HG02852 (cell line): ENCODE data around the gene ADORA2B.

Source experiments
- ATAC-seq: cut with Tn5 transposase; IDR thresholded peaks from one replicate; pipeline ENCODE4 v1.9.1; 2021; ENCODE audit warnings: mild to moderate bottlenecking, moderate library complexity; ENCODE audit not compliant: unreplicated experiment

Gene ADORA2B

DNA sequence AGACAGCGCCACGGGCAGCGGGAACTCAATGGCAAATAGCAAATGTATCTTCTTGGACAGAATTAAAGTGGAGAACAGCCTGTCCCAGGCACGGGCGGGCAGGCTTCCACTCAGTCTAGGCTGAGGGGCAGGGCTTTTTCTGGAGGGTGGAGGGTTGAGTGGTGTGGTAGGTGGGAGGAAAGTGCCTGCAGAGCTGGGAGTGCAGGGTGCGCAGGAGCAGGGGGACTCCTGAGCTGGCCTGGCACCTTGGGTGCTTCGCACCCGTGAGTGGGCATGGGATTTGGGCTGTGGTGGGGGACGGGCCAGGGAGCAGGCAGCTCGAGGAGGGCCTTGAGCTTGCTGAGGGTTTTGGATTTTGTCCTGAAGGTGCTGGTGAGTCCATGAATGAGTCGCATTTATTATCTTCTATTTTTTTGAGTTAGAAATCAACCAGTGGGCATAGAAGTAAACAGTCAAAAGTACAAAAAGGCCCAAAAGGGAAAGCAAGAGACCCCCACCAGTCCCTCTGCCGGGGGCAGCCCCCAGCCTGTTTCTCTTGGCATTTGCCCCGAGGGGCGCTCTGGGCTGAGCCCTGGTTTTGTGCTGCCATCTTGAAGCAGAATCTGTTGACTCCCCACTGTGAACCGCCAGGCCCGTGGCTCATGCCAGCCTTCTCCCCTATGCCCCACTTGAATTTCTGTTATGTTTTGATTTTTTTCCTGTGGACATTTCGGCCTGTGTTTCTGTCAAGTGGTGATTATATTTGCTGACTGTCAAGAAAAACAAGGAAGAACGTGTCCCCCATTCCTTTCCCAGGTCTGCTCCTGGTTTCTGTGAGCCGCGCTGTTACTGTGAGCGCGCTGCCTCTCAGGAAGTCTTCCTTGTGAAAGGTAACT, 8.2 kb downstream of the ADORA2B start:
- ATAC-seq = no peak

DNA sequence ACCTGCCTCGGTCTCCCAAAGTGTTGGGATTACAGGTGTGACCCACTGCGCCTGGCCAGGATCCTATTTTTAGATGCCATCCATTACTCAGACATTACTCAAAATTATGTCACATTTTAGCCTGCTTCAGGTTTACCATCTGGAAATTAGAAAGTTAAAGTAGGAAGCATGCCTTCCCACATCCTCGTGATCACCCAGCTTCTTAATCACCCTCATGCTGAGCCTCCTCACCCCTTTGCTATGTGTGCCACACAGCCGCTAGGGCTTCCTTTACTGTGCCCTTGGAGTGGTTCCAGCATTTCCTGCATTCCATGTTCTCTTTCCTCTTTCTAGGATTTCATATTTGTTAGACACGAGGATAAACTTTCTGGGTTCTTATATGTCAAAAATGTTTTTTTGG, 9.3 kb downstream of the ADORA2B start:
- ATAC-seq = no peak

DNA sequence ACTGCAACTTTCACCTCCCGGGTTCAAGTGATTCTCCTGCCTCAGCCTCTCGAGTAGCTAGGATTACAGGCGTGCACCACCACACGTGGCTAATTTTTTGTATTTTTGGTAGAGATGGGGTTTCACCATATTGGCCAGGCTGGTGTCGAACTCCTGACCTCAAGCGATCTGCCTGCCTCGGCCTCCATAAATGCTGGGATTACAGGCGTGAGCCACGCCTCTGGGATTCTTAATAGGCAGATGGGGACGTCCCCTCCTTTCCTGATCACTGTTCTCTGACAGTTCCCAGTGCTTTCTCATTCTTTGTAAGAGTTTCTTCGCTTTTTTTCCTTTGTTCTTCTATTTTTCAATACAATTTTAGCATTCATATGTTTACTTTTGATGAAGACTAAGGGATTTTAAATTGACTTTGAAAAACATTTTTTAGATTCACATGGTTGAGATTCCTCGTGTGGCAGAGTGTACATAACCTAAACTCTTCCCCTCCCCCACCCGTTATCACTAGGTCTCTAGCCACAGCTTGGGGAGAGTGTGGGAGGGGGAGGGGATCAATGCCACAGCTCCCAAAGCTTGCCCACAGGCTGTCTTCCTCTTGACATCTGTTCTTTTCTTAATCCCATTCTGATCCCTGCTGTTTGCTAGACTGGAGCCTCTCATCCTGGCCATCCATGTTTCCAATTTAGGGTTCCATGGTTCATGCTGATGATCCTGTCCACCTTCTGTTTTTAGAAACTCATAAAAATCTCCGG, 11.0 kb downstream of the ADORA2B start:
- ATAC-seq = no peak

DNA sequence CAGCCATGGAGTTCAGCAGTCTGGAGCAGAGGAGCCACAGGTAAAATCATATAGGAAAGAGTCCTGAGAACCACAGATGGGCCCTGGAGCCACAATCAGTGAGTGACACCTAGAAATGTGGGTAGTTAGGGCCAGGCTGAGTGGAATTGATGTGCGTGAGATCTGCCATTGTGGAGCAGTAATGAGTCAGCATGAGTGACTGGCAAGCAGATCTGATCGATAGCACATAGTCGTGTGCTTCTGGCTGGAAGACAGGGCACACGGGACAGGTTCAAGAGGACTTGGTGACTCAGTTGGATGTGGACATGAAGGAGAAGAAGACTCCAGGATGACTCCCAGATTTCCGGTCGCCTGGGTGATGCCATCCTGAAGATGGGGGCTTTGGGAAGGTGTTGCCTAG, 12.3 kb downstream of the ADORA2B start:
- ATAC-seq = no peak

DNA sequence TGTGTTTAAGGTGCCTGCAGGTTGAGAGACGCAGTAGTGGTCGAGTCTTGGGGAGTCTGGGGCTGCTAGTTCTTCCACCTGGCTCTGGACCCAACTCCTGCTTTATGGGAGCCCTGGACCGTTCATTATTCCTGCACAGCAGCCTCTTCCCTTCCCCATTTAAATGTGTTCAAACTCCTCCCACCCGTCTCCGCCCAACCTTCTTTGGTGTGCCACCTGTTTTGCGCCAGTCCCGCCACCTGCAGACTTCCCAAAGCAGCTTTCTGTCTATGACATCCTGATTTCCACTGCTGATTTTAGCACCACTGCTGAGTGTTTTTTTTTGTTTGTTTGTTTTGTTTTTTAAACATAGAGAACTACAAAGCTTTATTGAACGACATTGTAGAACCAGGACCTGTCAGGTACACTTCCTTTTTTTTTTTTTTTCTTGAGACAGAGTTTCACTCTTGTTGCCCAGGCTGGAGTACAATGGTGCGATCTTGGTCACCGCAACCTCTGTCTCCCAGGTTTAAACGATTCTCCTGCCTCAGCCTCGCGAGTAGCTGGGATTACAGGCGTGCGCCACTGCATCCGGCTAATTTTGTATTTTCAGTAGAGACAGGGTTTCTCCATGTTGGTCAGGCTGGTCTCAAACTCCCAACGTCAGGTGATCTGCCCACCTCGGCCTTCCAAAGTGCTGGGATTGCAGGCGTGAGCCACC, 12.8 kb downstream of the ADORA2B start:
- ATAC-seq = no peak

DNA sequence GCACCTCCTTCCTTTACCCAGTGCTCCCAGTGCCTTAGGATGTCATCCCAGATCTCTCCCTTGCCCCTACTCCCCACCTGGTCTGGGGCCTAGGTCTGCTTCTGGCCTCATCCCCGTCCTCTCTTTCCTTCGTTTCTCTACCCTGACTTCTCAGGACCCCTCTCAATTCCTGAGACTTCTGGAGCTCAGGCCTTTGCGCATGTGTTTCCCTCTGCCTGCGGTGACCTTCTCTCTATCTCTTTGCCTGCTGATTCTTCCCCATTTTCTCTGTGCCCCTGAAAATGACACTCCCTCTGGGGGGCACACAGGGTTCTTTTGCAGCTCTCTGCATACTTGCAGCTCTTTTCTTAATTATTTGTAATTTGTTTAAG, 13.5 kb downstream of the ADORA2B start:
- no peak for ATAC-seq

DNA sequence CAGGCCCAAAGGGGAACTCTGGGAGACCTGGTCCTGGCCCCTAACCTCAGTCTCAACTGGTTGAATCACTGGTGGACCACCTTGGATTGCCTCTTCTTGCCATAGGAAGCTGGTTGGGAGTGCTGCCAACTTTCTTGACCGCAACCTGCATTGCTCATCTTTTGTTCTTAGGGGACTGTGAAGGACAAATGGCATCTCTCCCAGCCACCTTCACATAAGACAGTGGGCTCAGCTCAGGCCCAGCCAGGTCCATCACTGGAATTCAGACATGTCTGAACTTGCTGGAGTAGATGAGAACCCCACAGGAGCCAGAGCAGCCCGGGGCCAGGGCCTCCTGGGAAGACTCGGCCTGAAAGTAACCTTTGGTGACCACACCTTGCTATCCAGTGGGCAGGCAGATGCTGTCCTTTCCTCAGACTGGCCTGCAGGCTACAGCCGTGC, 18.8 kb downstream of the ADORA2B start:
- ATAC-seq = no peak

DNA sequence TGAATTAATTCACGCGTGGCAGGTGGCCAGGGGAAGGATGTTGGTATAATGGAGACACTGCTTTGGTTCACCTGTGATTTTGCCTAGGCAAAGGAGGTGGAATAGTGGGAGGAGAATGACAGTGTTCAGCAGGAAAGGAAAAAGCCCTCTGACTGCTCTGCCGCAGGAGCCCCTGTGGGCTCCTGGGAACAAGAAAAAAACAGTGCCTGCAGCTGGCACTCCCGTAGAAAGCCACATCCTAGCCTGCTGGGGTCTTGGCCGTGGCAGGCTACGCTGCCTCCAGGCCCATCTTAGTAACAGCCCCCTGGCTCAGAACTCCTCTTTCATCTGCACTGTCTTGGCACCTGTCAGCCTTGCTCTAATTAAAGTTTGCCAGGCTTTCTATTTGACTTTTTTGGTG, 20.6 kb downstream of the ADORA2B start:
- no peak for ATAC-seq

DNA sequence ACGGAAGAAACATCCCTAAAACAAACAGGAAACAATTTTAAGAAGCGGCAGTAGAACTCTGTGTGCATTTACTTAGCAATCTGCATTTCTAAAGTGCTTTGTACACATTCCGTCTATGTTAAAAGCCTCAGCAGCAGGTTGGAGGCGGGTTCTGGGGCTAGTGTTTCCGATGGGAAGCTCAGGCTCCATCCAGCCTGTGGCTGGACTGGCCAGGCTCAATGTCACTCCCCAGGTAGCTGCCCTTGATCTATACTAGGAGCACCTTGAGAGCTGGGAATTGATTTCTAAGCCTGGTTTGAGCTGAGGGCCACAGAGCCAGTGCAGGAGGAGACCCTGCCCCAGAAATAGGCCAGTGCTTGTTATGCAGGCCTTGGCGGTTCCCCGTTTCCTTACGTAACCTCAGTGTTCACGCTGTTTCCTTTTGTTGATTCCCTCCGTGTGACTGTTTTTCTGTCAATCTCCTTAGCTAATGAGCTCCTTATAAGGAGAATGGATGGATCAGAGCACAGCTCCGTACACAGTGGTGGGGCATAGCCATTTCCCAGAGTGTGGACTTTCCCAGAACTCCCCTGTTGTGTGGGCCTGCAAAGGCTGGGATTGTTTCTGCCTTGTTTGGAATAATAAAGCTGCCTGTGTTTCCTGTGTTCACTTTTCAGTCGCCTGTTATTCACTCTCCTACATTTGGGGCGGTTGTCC, 21.4 kb downstream of the ADORA2B start:
- ATAC-seq = no peak

DNA sequence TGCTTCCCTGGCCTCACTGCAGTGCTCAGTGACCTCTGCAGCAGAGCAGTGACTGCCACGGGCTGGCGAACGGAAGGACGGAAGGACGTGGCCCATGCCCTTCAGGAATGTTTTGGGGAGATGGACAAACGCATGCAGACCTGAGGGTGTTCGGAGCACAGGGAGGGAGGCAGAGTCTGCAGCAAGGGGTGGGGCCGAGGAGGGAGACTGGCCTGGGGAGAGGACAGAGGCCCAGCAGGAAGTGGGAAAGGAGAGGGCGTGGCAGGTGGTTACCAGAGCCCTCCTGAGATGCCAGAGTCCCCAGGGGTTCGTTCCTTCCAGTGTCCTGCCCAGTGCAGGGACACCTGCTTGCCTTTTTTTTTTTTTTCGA, 21.9 kb downstream of the ADORA2B start:
- ATAC-seq = no peak

DNA sequence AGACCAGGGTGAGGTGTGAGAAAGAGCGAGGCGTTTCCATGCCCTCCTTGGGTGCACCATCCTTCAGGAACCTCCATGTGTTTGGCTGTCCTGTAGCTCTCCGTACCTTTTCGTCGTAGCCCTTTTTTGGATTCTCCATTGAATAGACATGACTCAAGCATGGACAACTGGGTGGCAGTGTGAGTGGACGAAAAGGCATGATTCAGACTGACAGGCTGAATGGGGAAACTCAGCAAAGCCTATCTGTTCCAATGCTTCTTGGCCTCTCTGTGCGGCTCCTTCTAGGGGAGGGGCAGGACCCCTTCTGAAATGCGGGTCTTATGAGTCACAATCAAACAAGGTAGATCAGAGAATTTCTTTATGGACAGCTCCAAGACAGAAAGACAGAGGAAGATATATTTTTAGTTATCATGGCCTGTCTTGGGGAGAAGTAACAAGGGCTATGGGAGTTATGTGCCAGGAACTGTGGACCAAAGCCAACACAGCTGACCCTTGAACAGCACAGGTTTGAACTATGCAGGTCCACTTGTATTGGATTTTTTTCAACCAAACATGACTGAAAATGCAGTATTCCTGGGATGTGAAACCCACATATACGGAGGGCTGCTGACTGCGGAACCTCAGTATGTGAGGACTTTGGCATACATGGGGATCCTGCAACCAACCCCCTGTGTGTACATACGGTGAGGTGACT, 22.9 kb downstream of the ADORA2B start:
- ATAC-seq = no peak

DNA sequence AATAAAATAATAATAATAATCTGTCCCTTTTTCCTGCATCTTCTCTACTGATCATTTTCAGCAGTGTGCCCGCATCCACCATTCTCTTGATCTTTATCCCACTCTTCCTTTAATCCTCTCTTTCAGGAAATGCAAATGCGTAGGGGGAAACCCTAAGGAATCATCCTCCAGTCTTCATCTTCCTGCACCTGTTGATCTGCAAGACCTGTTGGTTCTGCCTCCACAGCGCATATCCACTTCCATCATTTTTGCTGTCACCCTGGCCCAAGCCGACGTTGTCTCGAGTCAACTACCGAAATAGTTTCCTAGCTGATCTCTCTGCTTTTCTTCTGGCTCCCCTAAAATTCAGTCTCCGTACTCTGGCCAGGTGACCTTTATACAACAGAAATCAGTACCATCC, 24.5 kb downstream of the ADORA2B start:
- ATAC-seq = no peak

DNA sequence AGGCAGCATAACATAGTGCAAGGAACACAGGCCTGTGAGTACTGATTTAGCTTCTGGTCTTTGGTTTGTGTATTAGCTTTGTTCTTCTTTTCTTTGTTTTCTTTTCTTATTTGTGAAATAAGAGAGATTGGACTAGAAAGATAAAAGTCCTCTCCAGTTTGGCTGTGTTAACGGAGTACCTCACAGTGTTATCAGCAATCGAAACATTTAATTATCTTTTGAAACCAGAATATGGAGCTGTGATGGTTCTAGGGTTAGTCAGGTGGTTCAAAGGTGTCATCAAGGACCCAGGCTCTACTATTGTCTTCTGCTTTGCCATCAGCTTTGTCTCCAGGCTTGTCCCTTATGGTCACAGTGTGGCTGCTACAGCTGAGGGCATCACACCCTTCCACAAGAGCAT, 25.6 kb downstream of the ADORA2B start:
- ATAC-seq = no peak

DNA sequence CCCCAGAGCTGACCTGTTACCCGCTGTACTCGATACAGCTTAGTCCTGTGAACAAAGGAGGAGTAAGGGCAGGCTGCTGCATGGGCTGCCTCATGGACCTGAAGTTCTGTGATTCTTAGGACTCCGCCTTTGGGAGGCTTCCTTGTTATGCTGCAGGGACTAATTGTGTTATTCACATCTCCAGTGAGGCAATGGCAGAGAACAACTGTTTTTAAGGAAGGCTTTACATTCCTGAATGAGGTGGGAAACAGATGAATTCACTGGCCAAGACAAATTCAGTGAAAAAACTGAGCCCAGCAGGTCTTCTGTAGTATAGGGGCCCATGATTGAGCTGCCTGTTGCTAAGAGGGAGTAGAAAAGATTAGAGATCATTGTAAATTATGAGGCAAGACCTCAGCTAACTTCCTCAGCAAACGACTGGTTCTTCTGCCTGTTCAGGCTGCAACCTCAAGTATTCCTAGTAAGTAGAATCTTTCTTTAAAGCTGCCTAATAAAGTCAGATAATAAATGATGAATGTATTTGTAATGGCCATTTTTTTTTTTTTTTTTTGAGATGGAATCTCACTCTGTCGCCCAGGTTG, 26.3 kb downstream of the ADORA2B start:
- ATAC-seq = no peak

DNA sequence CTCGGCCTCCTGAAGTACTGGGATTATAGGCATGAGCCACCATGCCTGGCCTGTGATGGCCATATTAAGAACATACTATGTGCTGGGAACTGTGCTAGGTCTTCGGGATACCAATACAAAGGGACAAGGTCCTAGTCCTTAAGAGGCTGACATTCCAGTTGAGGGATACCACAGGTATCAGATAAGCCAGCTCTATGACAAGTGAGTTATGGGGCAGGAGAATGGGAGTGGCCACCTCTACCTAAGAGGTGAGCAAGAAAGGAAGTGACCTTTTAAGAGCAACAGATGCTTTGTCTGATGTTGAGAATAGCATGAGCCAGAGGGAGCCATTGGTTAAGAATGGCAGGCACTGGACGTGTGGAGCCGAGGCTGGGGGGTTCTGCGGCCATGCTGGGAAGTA, 27.0 kb downstream of the ADORA2B start:
- no peak for ATAC-seq

DNA sequence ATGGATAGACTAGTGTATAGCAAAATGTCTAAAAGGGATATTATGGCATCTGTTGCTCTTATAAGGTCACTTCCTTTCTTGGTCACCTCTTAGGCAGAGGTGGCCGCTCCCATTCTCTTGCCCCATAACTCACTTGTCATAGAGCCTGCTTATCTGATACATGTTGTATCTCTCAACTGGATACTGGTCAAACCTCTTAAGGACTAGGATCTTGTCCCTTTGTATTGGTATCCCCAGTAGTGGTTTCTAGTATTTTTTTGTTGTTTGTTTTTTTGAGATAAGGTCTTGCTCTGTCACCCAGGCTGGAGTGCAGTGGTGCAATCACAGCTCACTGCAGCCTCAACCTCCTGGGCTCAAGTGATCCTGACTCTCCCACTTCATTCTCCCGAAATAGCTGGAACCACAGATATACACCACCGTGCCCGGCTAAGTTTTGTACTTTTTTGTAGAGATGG, 27.6 kb downstream of the ADORA2B start:
- ATAC-seq = no peak

DNA sequence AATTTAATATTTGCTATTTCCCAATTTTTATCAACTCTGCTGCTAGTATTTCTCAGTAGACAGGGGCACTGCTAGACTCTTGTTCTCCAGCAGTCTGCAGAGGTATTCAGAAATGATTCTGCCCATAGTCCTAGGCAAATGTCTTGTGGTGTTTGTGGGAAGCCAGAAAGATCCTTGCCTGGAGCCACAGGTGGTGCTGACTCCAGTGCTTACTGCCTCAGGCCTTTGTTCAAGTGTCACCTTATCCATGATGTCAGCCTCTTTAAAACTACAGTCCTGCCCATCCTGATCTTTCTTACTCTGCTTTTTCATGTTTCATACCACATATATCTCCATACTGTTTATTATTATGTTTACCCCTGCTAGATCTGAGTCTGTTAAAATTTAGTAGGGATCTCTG, 28.1 kb downstream of the ADORA2B start:
- no peak for ATAC-seq

DNA sequence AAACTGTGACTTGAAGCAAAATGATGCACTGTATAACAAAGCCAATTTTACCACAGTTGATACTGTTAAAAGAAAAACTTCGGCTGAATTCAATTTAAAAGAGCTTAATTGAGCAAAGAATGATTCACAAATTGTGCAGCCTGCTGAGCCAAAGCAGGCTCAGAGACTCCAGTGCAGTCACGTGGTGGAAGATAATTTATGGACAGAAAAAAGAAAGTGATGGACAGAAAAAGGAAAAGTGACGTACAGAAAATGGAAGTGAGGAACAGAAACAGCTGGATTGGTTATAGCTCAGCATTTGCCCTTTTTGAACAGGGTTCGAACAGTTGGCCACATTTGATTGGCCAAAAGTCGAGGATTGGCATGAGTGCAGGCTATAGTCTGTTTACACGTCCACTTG, 28.9 kb downstream of the ADORA2B start:
- no peak for ATAC-seq

DNA sequence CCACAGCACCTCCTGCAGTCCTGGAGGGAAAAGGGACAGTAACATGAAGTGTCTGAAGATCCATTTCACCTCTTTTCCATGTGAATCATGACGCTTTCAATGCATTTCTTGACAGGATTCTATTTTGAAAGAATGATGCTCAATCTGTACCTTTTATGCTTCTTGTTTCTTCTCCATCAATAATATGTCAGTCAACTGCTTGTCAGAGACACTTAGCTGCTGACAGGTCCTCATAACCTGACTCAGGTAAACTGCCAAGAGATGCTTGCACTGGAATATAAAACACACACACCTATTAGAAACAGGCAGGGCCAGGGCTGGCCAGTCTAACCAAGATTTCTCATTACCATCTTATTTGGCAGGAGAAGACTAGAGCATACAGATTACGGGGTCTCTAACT, 33.0 kb downstream of the ADORA2B start:
- no peak for ATAC-seq

DNA sequence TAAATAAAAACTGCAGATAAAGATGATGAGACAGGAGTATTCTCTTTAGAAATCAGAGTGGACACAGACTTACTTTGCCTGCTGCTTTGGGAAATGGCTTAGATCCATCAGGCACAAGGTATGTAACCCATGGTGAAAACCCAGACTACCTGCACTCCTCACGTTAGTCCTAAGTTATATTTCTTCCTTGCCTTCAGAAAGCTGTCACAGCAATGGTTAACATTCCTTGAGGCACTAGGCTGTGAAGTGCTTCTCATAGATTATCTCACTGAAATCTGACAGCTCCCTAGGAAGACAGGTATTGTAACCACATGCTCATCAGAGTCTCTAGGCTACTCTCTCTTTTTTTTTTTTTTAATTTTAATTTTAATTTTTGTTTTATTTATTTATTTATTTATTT, 33.7 kb downstream of the ADORA2B start:
- no peak for ATAC-seq
